Liver (tissue), 9 donors: ENCODE measurements around the gene CITED2. TPM values are rescaled to one million over a fixed set of nuclear protein-coding genes. Genes with fewer than 3 reads are reported as not detected.

Experiments
- DNase-seq: peaks from one replicate; pipeline ENCODE4 v3.0.0-alpha.2; 2017; ENCODE audit warnings: low spot score
- H3K27ac ChIP-seq, 2 donors: one replicate each; pipeline ENCODE4 v1.7.0; 2013; ENCODE audit warnings: inconsistent platforms in 2 of 2, low read length in 2 of 2, control low read depth in 1 of 2, low read depth in 1 of 2, mild to moderate bottlenecking in 1 of 2
- H3K27me3 ChIP-seq, 4 donors: one replicate each; pipeline versions ENCODE4 v1.6.1 to v1.7.0; 2013; ENCODE audit warnings: low read length in 3 of 4, inconsistent platforms in 1 of 4, mild to moderate bottlenecking in 1 of 4, moderate library complexity in 1 of 4; ENCODE audit not compliant: control insufficient read depth in 4 of 4, insufficient read depth in 4 of 4
- H3K36me3 ChIP-seq, 4 donors: one replicate each; pipeline versions ENCODE4 v1.6.1 to v1.7.0; 2013; ENCODE audit warnings: low read length in 3 of 4, mild to moderate bottlenecking in 3 of 4, low read depth in 1 of 4, moderate library complexity in 1 of 4; ENCODE audit not compliant: control insufficient read depth in 4 of 4, insufficient read depth in 3 of 4
- H3K4me1 ChIP-seq, 4 donors: one replicate each; pipeline versions ENCODE4 v1.6.1 to v1.7.0; 2013; ENCODE audit warnings: low read length in 3 of 4, mild to moderate bottlenecking in 3 of 4, moderate library complexity in 1 of 4; ENCODE audit not compliant: control insufficient read depth in 4 of 4, insufficient read depth in 4 of 4
- H3K4me3 ChIP-seq, 3 donors: one replicate each; pipeline versions ENCODE4 v1.6.1 to v1.7.0; 2013; ENCODE audit warnings: low read length in 3 of 3, control low read depth in 1 of 3, low read depth in 1 of 3, mild to moderate bottlenecking in 1 of 3
- H3K9ac ChIP-seq, 2 donors: one replicate each; pipeline ENCODE4 v1.7.0; 2013; ENCODE audit warnings: low read length in 2 of 2, mild to moderate bottlenecking in 2 of 2, moderate library complexity in 2 of 2, control low read depth in 1 of 2, low read depth in 1 of 2
- H3K9me3 ChIP-seq, 4 donors: one replicate each; pipeline versions ENCODE4 v1.6.1 to v1.7.0; 2013; ENCODE audit warnings: low read length in 3 of 4; ENCODE audit not compliant: control insufficient read depth in 4 of 4
- EGR1 ChIP-seq, 2 donors: IDR thresholded peaks; 2 replicates each; pipeline ENCODE4 v1.6.1; 2016 to 2018; ENCODE audit warnings: antibody characterized with exemption in 2 of 2, low read depth in 2 of 2
- FOXA2 ChIP-seq: IDR thresholded peaks from 2 replicates; pipeline ENCODE4 v1.6.1; 2016; ENCODE audit warnings: antibody characterized with exemption
- GABPA ChIP-seq, 2 donors: IDR thresholded peaks in 1 of 2; conservative IDR thresholded peaks in 1 of 2; 2 replicates each; pipeline ENCODE4 v1.6.1; 2016; ENCODE audit warnings: antibody characterized with exemption in 2 of 2, mild to moderate bottlenecking in 1 of 2, moderate library complexity in 1 of 2
- JUND ChIP-seq, 2 donors: IDR thresholded peaks; 2 replicates each; pipeline ENCODE4 v1.6.1; 2016; ENCODE audit warnings: antibody characterized with exemption in 2 of 2
- NR2F2 ChIP-seq: IDR thresholded peaks from 2 replicates; pipeline ENCODE4 v1.6.1; 2016; ENCODE audit warnings: antibody characterized with exemption
- RAD21 ChIP-seq, 2 donors: IDR thresholded peaks; 2 replicates each; pipeline ENCODE4 v1.6.1; 2016; ENCODE audit warnings: antibody characterized with exemption in 2 of 2, mild to moderate bottlenecking in 2 of 2
- REST ChIP-seq: IDR thresholded peaks from 2 replicates; pipeline ENCODE4 v1.6.1; 2016; ENCODE audit warnings: antibody characterized with exemption, mild to moderate bottlenecking
- SP1 ChIP-seq: IDR thresholded peaks from 2 replicates; pipeline ENCODE4 v1.6.1; 2018; ENCODE audit warnings: antibody characterized with exemption, mild to moderate bottlenecking
- TAF1 ChIP-seq: conservative IDR thresholded peaks from 2 replicates; pipeline ENCODE4 v1.6.1; 2016; ENCODE audit warnings: antibody characterized with exemption, mild to moderate bottlenecking
- YY1 ChIP-seq: IDR thresholded peaks from 2 replicates; pipeline ENCODE4 v1.6.1; 2016; ENCODE audit warnings: antibody characterized with exemption, mild to moderate bottlenecking
- WGBS: extraction: QIAGEN DNeasy Blood & Tissue Kit; methylation state at CpG from one replicate; pipeline ENCODE4 v1.1.7; 2013; 5-methylcytosine and 5-hydroxymethylcytosine counted together
- polyA plus RNA-seq, 2 donors: library from polyadenylated mRNA; stranded (reverse) in 1 of 2; unstranded in 1 of 2; fragments of 200-250 nt in 1 of 2; fragments of >200 nt in 1 of 2; fragmentation: Nextera tagmentation in 1 of 2; extraction: Ambion mirVana in 1 of 2; gene quantifications; one replicate each; pipeline versions ENCODE4 v1.2.1 to v1.2.3, GENCODE V29; 2013 to 2015
- total RNA-seq, 2 donors: library from RNA; depleted of rRNA; stranded (reverse); fragments of >200 nt; gene quantifications; one replicate each; pipeline ENCODE4 v1.2.3, GENCODE V29; 2014
- TF ChIP-seq, protein P1 (sequence below): fragments of 150-350 bp; IDR thresholded peaks from 2 replicates; pipeline ENCODE4 v1.5.1; 2017; ENCODE audit warnings: improper control_type of control experiment, low read depth, low read length; ENCODE audit not compliant: missing input control
- TF ChIP-seq, protein P2 (sequence below): IDR thresholded peaks from 2 replicates; pipeline ENCODE4 v1.6.1; 2016; ENCODE audit warnings: antibody characterized with exemption
- donor health status: healthy.
- donor health status: healthy.
- donor health status: healthy.
- donor health status: healthy.
- donor health status: healthy.

The CITED2 gene
- total and polyA plus RNA-seq, 4 donors = 9.9 to 57.1 (median 22.5) TPM

DNA sequence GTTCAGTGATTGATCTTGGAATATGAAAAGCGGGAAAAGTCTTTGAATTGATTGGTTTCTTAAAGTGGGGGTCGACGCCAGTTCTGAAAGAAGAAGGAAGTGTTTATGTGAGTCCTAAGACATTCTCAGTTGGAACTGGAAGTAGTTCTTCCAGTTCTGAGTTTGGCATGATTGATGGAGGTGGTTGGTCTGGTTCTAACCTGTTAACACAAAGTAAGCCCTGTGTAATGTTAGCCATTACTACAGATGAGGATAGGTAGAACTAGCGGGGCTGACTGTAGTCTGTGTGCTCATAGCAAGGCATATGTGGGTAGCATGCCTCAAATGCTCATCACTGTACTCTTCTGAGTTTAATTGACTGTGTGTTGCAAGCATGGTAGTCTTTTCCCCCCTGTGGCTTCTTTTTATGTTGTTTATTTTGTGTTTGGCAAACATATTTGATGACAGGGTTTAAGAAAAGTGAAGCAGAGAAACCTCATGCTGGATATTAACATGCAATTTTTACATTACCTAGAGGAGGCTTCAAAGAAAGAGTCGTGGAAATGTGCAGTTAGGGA is 24.9 kb downstream of the CITED2 start:
- no peaks in the 10 kb centered on the region for H3K9me3 ChIP-seq
- H3K4me3 ChIP-seq = no peak overlapping the region
- H3K36me3 ChIP-seq = no peaks in the 10 kb centered on the region
- no peak for TF ChIP-seq REST
- TF ChIP-seq JUND (IDR thresholded peaks at IDR 0.05) = no peak
- TF ChIP-seq, protein P1, sequence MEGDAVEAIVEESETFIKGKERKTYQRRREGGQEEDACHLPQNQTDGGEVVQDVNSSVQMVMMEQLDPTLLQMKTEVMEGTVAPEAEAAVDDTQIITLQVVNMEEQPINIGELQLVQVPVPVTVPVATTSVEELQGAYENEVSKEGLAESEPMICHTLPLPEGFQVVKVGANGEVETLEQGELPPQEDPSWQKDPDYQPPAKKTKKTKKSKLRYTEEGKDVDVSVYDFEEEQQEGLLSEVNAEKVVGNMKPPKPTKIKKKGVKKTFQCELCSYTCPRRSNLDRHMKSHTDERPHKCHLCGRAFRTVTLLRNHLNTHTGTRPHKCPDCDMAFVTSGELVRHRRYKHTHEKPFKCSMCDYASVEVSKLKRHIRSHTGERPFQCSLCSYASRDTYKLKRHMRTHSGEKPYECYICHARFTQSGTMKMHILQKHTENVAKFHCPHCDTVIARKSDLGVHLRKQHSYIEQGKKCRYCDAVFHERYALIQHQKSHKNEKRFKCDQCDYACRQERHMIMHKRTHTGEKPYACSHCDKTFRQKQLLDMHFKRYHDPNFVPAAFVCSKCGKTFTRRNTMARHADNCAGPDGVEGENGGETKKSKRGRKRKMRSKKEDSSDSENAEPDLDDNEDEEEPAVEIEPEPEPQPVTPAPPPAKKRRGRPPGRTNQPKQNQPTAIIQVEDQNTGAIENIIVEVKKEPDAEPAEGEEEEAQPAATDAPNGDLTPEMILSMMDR = no peak
- TF ChIP-seq FOXA2 = no peak
- TF ChIP-seq, protein P2, sequence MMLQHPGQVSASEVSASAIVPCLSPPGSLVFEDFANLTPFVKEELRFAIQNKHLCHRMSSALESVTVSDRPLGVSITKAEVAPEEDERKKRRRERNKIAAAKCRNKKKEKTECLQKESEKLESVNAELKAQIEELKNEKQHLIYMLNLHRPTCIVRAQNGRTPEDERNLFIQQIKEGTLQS = no peak
- no peak for TF ChIP-seq EGR1 (IDR thresholded peaks at IDR 0.05; ENCODE audit: low read depth in 2 of 2)
- TF ChIP-seq YY1 = no peak
- no peak for TF ChIP-seq SP1
- 75% methylated on average over 5 of the region's 5 CpGs for WGBS
- H3K27me3 ChIP-seq = no peaks in the 10 kb centered on the region
- no peaks in the 10 kb centered on the region for H3K4me1 ChIP-seq
- DNase-seq = no peak
- no peak overlapping the region for H3K9ac ChIP-seq
- no peak overlapping the region for H3K27ac ChIP-seq

GRCh38 chr6:139346392-139346791 is 28.1 kb downstream of the CITED2 start:
- TF ChIP-seq, protein P1 = no peak
- TF ChIP-seq GABPA (IDR thresholded peaks at IDR 0.05 in 1 of 2, conservative IDR thresholded peaks at IDR 0.05 in 1 of 2) (no peak), YY1 (no peak), RAD21 (IDR thresholded peaks at IDR 0.05) (no peak), JUND (IDR thresholded peaks at IDR 0.05) (no peak), NR2F2 (no peak), TAF1 (no peak), REST (no peak)
- Histone ChIP-seq H3K9ac (no peak overlapping the region), H3K36me3 (no peaks in the 10 kb centered on the region), H3K27ac (no peak overlapping the region), H3K27me3 (no peaks in the 10 kb centered on the region), H3K9me3 (no peaks in the 10 kb centered on the region), H3K4me3 (no peak overlapping the region), H3K4me1 (no peaks in the 10 kb centered on the region)
- DNase-seq = no peak
- WGBS = 98% methylated on average over 2 of the region's 2 CpGs
